Measurements from ENCODE around the gene CNPY4. TPM values are rescaled to one million over a fixed set of nuclear protein-coding genes. Genes with fewer than 3 reads are reported as not detected.

Gene CNPY4
- total RNA-seq, 1 donor = 25.4 TPM

DNA sequence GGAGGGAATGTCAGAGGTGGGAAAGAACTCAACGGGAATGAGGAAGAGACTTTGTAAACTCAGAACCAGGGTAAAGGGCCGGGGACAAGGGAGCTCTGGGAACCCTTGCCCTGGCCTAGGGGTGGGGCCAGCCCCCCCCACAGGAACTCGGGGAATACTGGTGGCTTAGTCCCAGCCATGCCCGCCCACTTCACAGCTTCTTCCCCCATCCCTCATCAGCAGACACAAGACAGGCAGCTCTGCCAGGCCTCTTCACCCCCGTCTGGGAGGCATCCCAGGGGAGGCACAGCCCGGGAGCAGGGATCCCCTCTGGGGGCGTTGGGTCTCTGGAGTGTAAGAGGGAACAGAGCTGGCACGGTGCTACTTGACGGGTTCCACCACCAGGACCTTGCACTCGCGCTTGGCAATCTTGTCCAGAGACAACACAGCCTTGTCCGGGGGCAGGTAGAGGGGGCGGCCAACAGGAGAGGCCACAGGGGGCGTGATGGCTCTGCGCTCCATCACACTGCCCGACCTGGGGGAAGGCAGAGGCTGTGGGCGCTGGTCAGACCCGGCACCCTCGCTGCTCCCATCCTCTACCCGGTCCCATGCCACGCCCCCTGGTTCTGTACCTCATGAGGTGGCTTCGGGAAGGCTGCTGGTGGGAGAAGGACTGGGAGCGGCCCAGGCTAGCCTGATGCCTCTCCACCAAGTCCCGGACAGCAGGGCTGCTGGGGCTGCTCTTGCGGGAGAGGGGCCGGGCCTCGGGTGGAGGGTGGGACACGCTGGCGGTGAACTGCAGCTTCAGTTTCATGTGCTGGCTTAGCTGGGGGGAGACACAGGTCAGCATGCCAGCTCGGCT, 35.4 kb downstream of the CNPY4 start:
- H3K4me3 ChIP-seq (ENCODE audit: low read depth, low read length) = no peak overlapping the region
- TF ChIP-seq, protein P1, sequence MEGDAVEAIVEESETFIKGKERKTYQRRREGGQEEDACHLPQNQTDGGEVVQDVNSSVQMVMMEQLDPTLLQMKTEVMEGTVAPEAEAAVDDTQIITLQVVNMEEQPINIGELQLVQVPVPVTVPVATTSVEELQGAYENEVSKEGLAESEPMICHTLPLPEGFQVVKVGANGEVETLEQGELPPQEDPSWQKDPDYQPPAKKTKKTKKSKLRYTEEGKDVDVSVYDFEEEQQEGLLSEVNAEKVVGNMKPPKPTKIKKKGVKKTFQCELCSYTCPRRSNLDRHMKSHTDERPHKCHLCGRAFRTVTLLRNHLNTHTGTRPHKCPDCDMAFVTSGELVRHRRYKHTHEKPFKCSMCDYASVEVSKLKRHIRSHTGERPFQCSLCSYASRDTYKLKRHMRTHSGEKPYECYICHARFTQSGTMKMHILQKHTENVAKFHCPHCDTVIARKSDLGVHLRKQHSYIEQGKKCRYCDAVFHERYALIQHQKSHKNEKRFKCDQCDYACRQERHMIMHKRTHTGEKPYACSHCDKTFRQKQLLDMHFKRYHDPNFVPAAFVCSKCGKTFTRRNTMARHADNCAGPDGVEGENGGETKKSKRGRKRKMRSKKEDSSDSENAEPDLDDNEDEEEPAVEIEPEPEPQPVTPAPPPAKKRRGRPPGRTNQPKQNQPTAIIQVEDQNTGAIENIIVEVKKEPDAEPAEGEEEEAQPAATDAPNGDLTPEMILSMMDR (IDR thresholded peaks at IDR 0.05; ENCODE audit: insufficient read depth, low read length) = no peak
- no peak for DNase-seq (ENCODE audit: low read depth)

DNA sequence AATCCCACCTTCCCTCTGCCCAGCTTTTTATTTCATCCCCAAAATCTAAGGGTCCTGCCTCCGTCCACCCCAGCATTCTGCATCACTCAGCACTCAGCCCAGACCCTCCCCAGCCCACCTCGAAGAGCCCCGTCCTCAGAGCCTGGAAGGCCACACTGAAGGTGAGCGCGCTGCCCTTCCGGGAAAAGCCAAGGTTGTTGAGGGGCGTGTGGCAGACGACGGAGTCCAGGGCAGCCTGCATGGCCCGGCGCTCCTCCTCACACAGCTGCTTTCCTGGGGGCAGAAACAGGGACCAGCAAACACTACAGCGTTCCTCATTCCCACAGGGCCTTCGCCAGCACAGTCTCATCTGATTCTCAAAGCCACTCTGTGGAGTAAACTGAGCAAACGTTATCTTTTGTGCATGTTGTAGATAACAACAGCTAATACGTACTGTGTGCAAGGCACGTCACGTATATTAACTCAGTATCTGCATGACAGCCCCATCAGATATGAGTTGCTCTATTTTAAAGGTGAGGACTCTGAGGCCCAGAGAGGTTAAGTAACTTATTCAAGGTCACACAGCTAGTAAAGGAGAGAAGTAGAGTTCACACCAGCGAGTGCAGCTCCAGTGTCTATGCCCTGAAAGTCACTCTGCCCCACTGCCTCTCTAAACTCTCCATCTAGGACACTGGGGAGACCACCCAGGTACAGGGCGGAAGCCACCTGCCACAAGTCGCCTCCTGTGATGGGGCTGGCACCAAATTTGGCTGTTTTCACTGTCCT, 36.3 kb downstream of the CNPY4 start:
- TF ChIP-seq, protein P1 (IDR thresholded peaks at IDR 0.05; ENCODE audit: insufficient read depth, low read length) = no peak

DNA sequence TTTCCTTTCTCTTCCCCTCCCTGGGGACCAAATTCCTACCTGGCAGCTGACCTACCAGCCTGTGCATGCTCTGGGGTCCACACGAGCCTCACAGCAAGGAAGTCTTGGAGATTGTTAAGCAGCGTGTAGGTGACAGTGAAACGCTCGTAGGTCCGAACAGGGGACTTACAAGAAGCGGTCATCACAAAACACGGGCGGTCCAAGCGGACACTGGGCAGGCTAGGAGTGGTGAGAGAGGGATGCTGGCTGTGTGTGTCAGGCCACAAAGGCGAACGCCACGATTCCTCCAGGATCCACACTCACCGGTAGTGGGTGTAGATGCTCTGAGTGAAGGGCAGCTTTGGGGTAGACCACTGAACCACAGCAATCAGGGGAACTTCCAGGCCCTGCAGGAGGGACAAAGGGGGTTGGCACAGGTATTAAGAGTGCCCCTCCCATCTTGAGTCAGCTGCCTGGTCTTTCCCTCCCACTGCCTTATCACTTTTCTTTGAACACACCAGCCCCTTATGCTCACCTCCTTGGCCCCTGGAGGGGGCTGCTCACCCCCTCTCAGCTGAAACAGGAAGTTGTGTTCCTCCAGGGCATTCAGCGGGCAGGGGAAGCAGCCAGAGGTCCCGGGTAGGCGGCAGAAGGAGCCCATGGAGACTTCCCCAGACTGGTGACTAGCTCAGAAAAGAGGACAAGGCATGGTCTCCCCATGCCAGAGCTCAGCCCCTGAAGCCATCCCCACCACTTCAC, 37.1 kb downstream of the CNPY4 start:
- no peak for DNase-seq (ENCODE audit: low read depth)
- peak overlapping the region; percentile 77 for H3K4me3 ChIP-seq (ENCODE audit: low read depth, low read length)
- TF ChIP-seq, protein P1 (IDR thresholded peaks at IDR 0.05; ENCODE audit: insufficient read depth, low read length) = no peak

More for the DNA sequence above, 36.3 kb downstream of the CNPY4 start:
- DNase-seq (ENCODE audit: low read depth) = no peak
- H3K4me3 ChIP-seq (ENCODE audit: low read depth, low read length) = no peak overlapping the region

DNA sequence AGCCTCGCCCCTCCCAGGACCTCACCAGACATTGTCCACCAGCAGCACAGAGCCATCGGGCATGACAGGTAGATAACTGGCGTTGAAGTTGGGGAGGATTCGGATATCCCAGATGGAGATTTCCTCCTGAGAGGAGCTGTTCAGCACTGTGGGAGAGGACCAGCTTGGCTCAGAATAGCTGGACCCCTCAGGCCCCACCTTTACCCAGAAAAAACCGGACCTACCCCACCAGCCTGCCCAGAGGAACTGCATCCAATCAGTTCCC, 37.6 kb downstream of the CNPY4 start:
- TF ChIP-seq, protein P1 (IDR thresholded peaks at IDR 0.05; ENCODE audit: insufficient read depth, low read length) = no peak
- peak overlapping the region; percentile 77 for H3K4me3 ChIP-seq (ENCODE audit: low read depth, low read length)
- DNase-seq (ENCODE audit: low read depth) = no peak

DNA sequence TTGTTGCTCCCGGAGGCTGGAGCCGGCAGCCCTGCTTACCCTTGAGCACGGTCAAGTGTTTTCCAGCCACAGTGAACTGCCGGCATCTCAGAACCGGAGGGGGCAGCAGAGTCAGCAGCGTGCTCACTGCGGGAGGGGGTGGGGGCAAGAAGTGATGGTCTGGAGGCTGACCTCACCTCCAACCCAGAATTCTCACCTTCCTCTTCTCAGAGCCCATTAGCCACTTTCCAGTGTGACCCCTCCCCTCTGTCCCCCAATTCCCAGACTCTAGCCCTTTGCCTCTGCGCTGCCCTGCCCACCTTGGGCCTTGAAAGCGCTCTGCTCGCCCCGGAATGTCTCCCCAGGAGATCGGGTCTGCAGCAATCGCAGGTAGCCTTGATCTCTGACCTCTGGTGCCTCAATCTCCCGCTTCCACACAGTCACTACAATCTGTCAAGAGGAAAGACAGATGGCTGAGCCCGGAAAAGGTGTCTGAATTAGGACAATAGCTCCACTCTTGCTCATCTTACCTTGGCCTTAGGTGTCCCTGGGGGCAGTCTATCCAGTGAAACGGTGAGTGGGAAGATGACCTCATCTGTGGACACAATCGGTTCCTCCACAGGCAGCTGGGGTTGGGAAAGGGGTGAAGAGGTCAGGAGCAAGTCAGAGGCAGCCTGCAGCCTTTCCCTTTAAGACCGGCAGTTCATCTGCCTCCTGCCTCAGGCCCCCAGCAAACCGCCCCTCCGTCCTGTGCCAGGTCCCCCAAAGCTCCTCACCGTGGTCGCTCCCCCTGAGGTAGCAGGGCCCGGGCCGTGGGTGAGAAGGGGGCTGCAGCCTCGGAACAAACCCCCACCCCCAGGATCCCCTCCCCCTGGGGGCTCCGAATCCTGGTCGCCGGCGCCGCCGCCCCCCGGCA, 38.1 kb downstream of the CNPY4 start:
- TF ChIP-seq, protein P1 (IDR thresholded peaks at IDR 0.05; ENCODE audit: insufficient read depth, low read length) = peak; percentile 40
- peak; percentile 43 for DNase-seq (ENCODE audit: low read depth)
- H3K4me3 ChIP-seq (ENCODE audit: low read depth, low read length) = peak overlapping the region; percentile 77
